Stimulated activated naive CD8-positive, alpha-beta T cell treated with anti-CD3 and anti-CD28 coated beads, Interleukin-15, Interleukin-2, amounts not matched to agents 100 U/mL and 50 U/mL, for 24 hours (primary cell): ENCODE results near the gene RD3L.
"Not testable (repeated sequence)": the region's sequence is repeated elsewhere in the genome, so short reads cannot be mapped to it uniquely, and the experiment has no call there.

Source experiments
- ATAC-seq: fragments of 150-1000 bp; cut with Tn5 transposase; one replicate; pipeline ENCODE4 v1.10.0; 2021
- DNase-seq: peaks from one replicate; pipeline ENCODE4 v3.0.0; 2021

Gene RD3L

GRCh38 chr14:103927566-103927965 lies 14.8 kb downstream of the RD3L start:
- DNase-seq (no peak), ATAC-seq (no peak)

GRCh38 chr14:103925316-103925715 lies 17.0 kb downstream of the RD3L start:
- no peak for DNase-seq

GRCh38 chr14:103923863-103924262 lies 18.5 kb downstream of the RD3L start:
- ATAC-seq (no peak), DNase-seq (no peak)

More at GRCh38 chr14:103925316-103925715, 17.0 kb downstream of the RD3L start:
- no peak for ATAC-seq

GRCh38 chr14:103921855-103922200 lies 20.5 kb downstream of the RD3L start:
- DNase-seq, ATAC-seq: not testable (repeated sequence)

- peak; percentile 96 for DNase-seq
- peak; percentile 100 for ATAC-seq
These were observed 21.1 kb downstream of the RD3L start for GRCh38 chr14:103920981-103921854.

GRCh38 chr14:103916636-103917262 lies 25.6 kb downstream of the RD3L start:
- DNase-seq = no peak
- no peak for ATAC-seq

- DNase-seq (no peak), ATAC-seq (no peak)
These were observed 26.7 kb downstream of the RD3L start for GRCh38 chr14:103915616-103916015.

- ATAC-seq (no peak), DNase-seq (no peak)
These were observed 31.3 kb downstream of the RD3L start for GRCh38 chr14:103910984-103911383.

GRCh38 chr14:103910262-103910935 lies 31.9 kb downstream of the RD3L start:
- peak; percentile 82 for ATAC-seq
- peak; percentile 76 for DNase-seq

- no peak for ATAC-seq
- DNase-seq = no peak
These were observed 32.6 kb downstream of the RD3L start for GRCh38 chr14:103909531-103910261.

GRCh38 chr14:103908580-103908979 lies 33.7 kb downstream of the RD3L start:
- DNase-seq = no peak
- no peak for ATAC-seq

- ATAC-seq (peak; percentile 37), DNase-seq (peak; percentile 43)
These were observed 36.4 kb downstream of the RD3L start for GRCh38 chr14:103905842-103906456.

GRCh38 chr14:103904493-103905107 lies 37.7 kb downstream of the RD3L start:
- DNase-seq (no peak), ATAC-seq (no peak)

- ATAC-seq = no peak
- no peak for DNase-seq
These were observed 42.5 kb downstream of the RD3L start for GRCh38 chr14:103899833-103900232.

GRCh38 chr14:103899316-103899715 lies 43.0 kb downstream of the RD3L start:
- DNase-seq (no peak), ATAC-seq (no peak)

- DNase-seq = no peak
- ATAC-seq = no peak
These were observed 43.6 kb downstream of the RD3L start for GRCh38 chr14:103898711-103899110.

- no peak for ATAC-seq
- DNase-seq = no peak
These were observed 44.1 kb downstream of the RD3L start for GRCh38 chr14:103898204-103898603.

GRCh38 chr14:103897075-103897947 lies 45.0 kb downstream of the RD3L start:
- ATAC-seq = no peak
- no peak for DNase-seq

- DNase-seq (no peak), ATAC-seq (no peak)
These were observed 45.8 kb downstream of the RD3L start for GRCh38 chr14:103896578-103896977.

GRCh38 chr14:103894723-103895059 lies 47.6 kb downstream of the RD3L start:
- DNase-seq = no peak
- no peak for ATAC-seq
